SK-N-SH treated with all-trans-retinoic acid at 6 μM for 48 hours (cell line): ENCODE measurements around the gene POLD1.

ENCODE experiments used
- ARNTL ChIP-seq: fragments of 450-650 bp; formaldehyde crosslinking; IDR thresholded peaks from 2 replicates; pipeline ENCODE4 v1.5.0; 2020; ENCODE audit warnings: low read depth, mild to moderate bottlenecking, moderate library complexity, borderline replicate concordance
- CREB5 ChIP-seq: fragments of 250-450 bp; sonication (Bioruptor Pico); IDR thresholded peaks from 2 replicates; pipeline ENCODE4 v1.5.1; 2020; ENCODE audit warnings: low read depth, mild to moderate bottlenecking, moderate library complexity
- CSDC2 ChIP-seq: fragments of 250-450 bp; sonication (Bioruptor Pico); IDR thresholded peaks from 2 replicates; pipeline ENCODE4 v1.5.0; 2020; ENCODE audit warnings: mild to moderate bottlenecking, moderate library complexity
- CSRNP3 ChIP-seq: fragments of 250-450 bp; sonication (Bioruptor Pico); IDR thresholded peaks from 2 replicates; pipeline ENCODE4 v1.5.1; 2021; ENCODE audit warnings: mild to moderate bottlenecking, moderate library complexity
- ESRRG ChIP-seq: fragments of 250-450 bp; sonication (Bioruptor Pico); IDR thresholded peaks from 2 replicates; pipeline ENCODE4 v1.6.1; 2021; ENCODE audit warnings: mild to moderate bottlenecking
- PATZ1 ChIP-seq: fragments of 250-450 bp; sonication (Bioruptor Pico); IDR thresholded peaks from 2 replicates; pipeline ENCODE4 v1.8.0; 2020; ENCODE audit warnings: mild to moderate bottlenecking, moderate library complexity, borderline replicate concordance
- PPARA ChIP-seq: fragments of 250-450 bp; sonication (Bioruptor Pico); IDR thresholded peaks from 2 replicates; pipeline ENCODE4 v1.5.0; 2020; ENCODE audit warnings: mild to moderate bottlenecking, borderline replicate concordance
- TCF4 ChIP-seq: fragments of 250-450 bp; sonication (Bioruptor Pico); IDR thresholded peaks from 2 replicates; pipeline ENCODE4 v1.8.0; 2021; ENCODE audit warnings: mild to moderate bottlenecking, moderate library complexity, borderline replicate concordance
- ZFP30 ChIP-seq: fragments of 450-650 bp; formaldehyde crosslinking; IDR thresholded peaks from 2 replicates; pipeline ENCODE4 v1.5.0; 2022; ENCODE audit warnings: mild to moderate bottlenecking, moderate library complexity
- ZNF70 ChIP-seq: fragments of 450-650 bp; formaldehyde crosslinking; IDR thresholded peaks from 2 replicates; pipeline ENCODE4 v1.5.0; 2020; ENCODE audit warnings: mild to moderate bottlenecking, moderate library complexity
- ZNF8 ChIP-seq: fragments of 450-650 bp; formaldehyde crosslinking; IDR thresholded peaks from 2 replicates; pipeline ENCODE4 v1.5.0; 2020; ENCODE audit warnings: mild to moderate bottlenecking, moderate library complexity

GRCh38 chr19:50464348-50464747 lies 80.2 kb downstream of the POLD1 start:
- TF ChIP-seq CREB5 (CRISPR knock-in tag) (no peak), ZNF8 (CRISPR knock-in tag) (no peak), ESRRG (CRISPR knock-in tag) (no peak), PATZ1 (CRISPR knock-in tag) (no peak), ZNF70 (no peak), CSDC2 (CRISPR knock-in tag) (no peak), TCF4 (CRISPR knock-in tag) (no peak), ZFP30 (CRISPR knock-in tag) (no peak), ARNTL (CRISPR knock-in tag) (no peak), CSRNP3 (CRISPR knock-in tag) (no peak), PPARA (CRISPR knock-in tag) (no peak)
